ENCODE data around the gene DDAH1. TPM values are rescaled to one million over a fixed set of nuclear protein-coding genes. Genes with fewer than 3 reads are reported as not detected.

Gene DDAH1
- total RNA-seq, 1 donor from 2014 or later: 0.05 TPM

DNA sequence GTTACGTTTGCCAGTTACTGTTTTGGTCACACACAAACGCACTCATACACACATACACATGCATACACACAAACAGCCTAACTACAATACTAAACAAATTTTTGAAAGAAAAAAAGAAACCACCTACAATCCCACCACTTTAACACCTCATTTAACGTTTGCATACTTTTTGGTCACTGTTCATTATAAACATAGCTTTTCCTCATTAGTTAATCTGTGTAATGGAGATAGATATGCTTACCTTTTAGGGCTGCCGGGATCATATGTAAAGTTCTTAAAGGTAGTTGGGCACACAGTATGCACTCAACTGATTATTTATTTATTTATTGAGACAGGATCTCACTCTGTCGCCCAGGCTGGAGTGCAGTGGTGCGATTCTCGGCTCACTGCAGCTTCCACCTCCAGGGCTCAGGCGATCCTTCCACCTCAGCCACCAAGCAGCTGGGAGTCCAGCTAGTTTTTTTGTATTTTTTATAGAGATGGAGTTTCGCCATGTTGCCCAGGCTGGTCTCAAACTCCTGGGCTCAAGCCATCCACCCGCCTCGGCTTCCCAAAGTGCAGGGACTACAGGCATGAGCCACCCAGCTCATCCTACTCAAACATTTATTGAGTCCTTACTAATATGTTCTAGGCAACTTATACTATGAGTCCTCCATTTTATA, 187.8 kb downstream of the DDAH1 start:
- intact Hi-C loops (cut with micrococcal nuclease): loop anchor here (1.0 to 10.0 kb wide), 14 partner anchors 18 to 1638 kb away; partner anchors contain the start of genes C1orf52, CTBS, GNG5 and HS2ST1

DNA sequence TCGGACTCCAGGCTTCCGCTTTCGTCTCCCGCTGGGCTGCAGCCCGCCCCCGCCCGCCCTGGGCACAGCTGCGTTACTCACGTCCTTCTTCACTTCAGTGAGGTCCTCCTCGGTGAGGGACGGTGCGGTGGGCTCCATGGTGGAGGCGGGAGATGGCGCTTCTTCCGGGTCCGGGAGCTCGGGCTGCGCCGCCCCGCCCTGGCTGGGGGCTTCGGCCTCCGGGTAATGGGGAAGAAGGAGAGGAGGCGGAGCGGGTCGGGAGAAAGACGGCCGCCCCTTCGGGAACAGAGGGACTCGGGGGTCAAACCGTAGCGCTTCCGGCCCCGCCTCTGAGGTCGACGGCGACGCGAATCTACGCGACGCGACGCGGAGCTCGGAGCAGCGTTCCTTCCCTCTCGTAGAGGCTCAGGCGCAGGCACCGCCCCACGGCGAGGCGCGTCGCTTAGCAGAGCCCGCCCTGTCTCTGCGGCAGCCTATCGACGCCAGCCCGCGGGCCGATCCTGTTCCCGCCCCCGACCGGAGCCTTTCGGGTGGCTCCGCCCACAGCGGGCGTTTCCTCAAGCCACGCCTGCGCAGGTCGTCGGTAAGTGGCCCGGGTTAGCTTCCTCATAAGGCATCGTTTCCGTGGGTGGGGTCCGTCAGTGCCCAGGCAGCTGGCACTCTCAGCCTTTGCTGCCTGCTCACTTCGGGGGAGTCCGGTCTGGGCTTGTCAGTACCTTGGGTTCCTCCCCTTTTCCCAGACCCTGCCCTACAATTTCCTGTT, 188.6 kb downstream of the DDAH1 start, which contains the start of gene BCL10:
Gene BCL10, minus strand, starts transcription at position 418 of the 763 bp plus-strand sequence. Its CDS starts 280 bp downstream, at position 138.
- intact Hi-C loops (cut with micrococcal nuclease): loop anchor here (1.0 to 10.0 kb wide), 14 partner anchors 17 to 1638 kb away; partner anchors contain the start of genes C1orf52, CTBS, GNG5 and HS2ST1

DNA sequence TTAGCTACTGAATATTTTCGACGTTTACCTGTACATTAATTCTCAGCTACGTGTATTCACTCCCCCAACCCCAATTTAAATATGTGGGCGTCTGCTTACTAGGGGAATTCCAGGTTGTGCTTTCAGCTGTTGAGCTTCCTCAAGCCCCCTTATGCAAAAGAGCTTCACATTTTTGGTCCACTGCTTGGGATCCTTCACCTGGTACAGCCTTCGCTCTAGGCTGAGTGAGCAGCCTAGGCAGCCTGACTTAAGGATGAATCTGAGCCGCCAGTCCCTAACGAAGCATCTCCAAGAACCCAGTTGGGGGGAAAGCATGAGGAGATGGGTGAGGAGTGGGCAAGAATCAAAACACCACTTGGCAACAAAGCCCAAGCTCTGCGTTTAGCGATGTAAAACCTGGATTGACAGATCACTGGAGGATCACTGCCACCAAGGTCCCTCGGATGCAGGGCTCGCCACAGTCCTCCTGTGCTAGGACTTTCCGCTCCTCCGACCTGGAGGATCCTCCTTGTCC, 189.2 kb downstream of the DDAH1 start:
- intact Hi-C loops (cut with micrococcal nuclease): loop anchor here (1.0 to 10.0 kb wide), 14 partner anchors 16 to 1639 kb away; partner anchors contain the start of genes C1orf52, CTBS, GNG5 and HS2ST1

GRCh38 chr1:85274969-85275453, 189.9 kb downstream of the DDAH1 start:
- intact Hi-C loops (cut with micrococcal nuclease): loop anchor here (5.0 to 10.0 kb wide), 5 partner anchors 768 to 1430 kb away; partner anchors contain the start of genes GNG5, ODF2L, SAMD13 and SH3GLB1

- intact Hi-C loops (cut with micrococcal nuclease): loop anchor here (10.0 kb wide), 3 partner anchors 839 to 1431 kb away; partner anchors contain the start of genes ODF2L and SH3GLB1
Observed at GRCh38 chr1:85273397-85273796, 191.6 kb downstream of the DDAH1 start.

GRCh38 chr1:85268801-85269585, 196.0 kb downstream of the DDAH1 start:
- intact Hi-C loops (cut with micrococcal nuclease): no loop called here

Other genes with a start within 250 kb of the DDAH1 start
- 22.3 and 23.2 TPM in 2 replicates for gene C1orf52, start 205.5 kb downstream of the DDAH1 start, total RNA-seq
- gene BCL10, start 188.5 kb downstream of the DDAH1 start, total RNA-seq: 26.9 and 27.3 TPM in 2 replicates
- gene CCN1, start 115.6 kb upstream of the DDAH1 start, total RNA-seq: not detected in 2 replicates
- 21.3 and 22.6 TPM in 2 replicates for gene ZNHIT6, start 243.3 kb upstream of the DDAH1 start, total RNA-seq

Data from T-helper 2 cell treated with Interferon-gamma antibody and Interleukin-4, amounts not matched to agents 100 ng/mL and 5 ng/mL, for 36 hours (primary cell).